ENCODE results near the gene MEIOB.

- no peak for TF ChIP-seq ZFP41 (tag by site-specific recombination; IDR thresholded peaks at IDR 0.05; ENCODE audit: borderline replicate concordance)
- TF ChIP-seq ZNF350 (tag by site-specific recombination; IDR thresholded peaks at IDR 0.05) = no peak
- TF ChIP-seq CTCF (tag by site-specific recombination; IDR thresholded peaks at IDR 0.05) = no peak
- no peak for TF ChIP-seq PBX3 (CRISPR knock-in tag; IDR thresholded peaks at IDR 0.05)
- no peak for TF ChIP-seq ZNF558 (tag by site-specific recombination; IDR thresholded peaks at IDR 0.05)
- TF ChIP-seq MYNN (tag by site-specific recombination; IDR thresholded peaks at IDR 0.05; ENCODE audit: borderline replicate concordance) = no peak
- no peak for TF ChIP-seq ZNF146 (tag by site-specific recombination; IDR thresholded peaks at IDR 0.05)
- no peak for TF ChIP-seq ZBTB48 (tag by site-specific recombination; IDR thresholded peaks at IDR 0.05)
- TF ChIP-seq ZNF777 (tag by site-specific recombination; IDR thresholded peaks at IDR 0.05; ENCODE audit: borderline replicate concordance) = no peak
- TF ChIP-seq REST (tag by site-specific recombination; IDR thresholded peaks at IDR 0.05) = no peak
- TF ChIP-seq IKZF3 (tag by site-specific recombination; IDR thresholded peaks at IDR 0.05) = no peak
Observed at GRCh38 chr16:1787322-1788094, 84.5 kb downstream of the MEIOB start.
